ENCODE data around the gene CCDC50.

- no peak for TF ChIP-seq CTCF (IDR thresholded peaks at IDR 0.05; ENCODE audit: insufficient read depth, low read depth, low read length)
- TF ChIP-seq EZH2 (IDR thresholded peaks at IDR 0.05; ENCODE audit: insufficient read depth, low read length) = no peak
Observed at GRCh38 chr3:191382661-191383060, 53.5 kb downstream of the CCDC50 start.
